MCF 10A (cell line): ENCODE measurements around the gene ING1. TPM values are rescaled to one million over a fixed set of nuclear protein-coding genes. Genes with fewer than 3 reads are reported as not detected.

Experiments used
- Bru-seq: library from RNA; stranded (reverse); fragments of 400-500 nt; gene quantifications from one replicate; lab custom pipeline; 2021; lab: Mats Ljungman, UMichigan
- BruChase-seq, 2 experiments: library from RNA; stranded (reverse); fragments of 400-500 nt; gene quantifications; one replicate each; lab custom pipeline; 2021; lab: Mats Ljungman, UMichigan
- BruUV-seq: library from RNA; stranded (reverse); fragments of 400-500 nt; replicated peaks from 2 replicates; lab custom pipeline; 2021; lab: Mats Ljungman, UMichigan
- CTCF ChIA-PET: fragments of 300-600 bp; sonication (Branson Sonifier 250); formaldehyde crosslinking; extraction: SDS; loops from one replicate; lab custom pipeline; 2021; ENCODE audit warnings: antibody characterized with exemption, inconsistent platforms; lab: Yijun Ruan, JAX
- POLR2A ChIA-PET: fragments of 300-600, 350-650 bp; sonication (Branson Sonifier 250); formaldehyde crosslinking; extraction: SDS; loops from one replicate; lab custom pipeline; 2020; ENCODE audit warnings: antibody characterized with exemption, inconsistent platforms; lab: Yijun Ruan, JAX
- DNase-seq: peaks from one replicate; pipeline ENCODE4 v3.0.0-alpha.2; 2018; ENCODE audit not compliant: unreplicated experiment
- H3K27ac Mint-ChIP-seq: one replicate; pipeline ENCODE4 v1.8.0; 2022; ENCODE audit warnings: mild to moderate bottlenecking, low read depth, mixed read lengths; ENCODE audit not compliant: unreplicated experiment
- H3K27me3 Mint-ChIP-seq: one replicate; pipeline ENCODE4 v1.8.0; 2022; ENCODE audit warnings: mixed read lengths; ENCODE audit not compliant: insufficient read depth, unreplicated experiment
- H3K36me3 Mint-ChIP-seq: one replicate; pipeline ENCODE4 v1.8.0; 2022; ENCODE audit warnings: mild to moderate bottlenecking, moderate library complexity, mixed read lengths; ENCODE audit not compliant: insufficient read depth, unreplicated experiment
- H3K4me1 Mint-ChIP-seq: one replicate; pipeline ENCODE4 v1.8.0; 2022; ENCODE audit warnings: mixed read lengths; ENCODE audit not compliant: insufficient read depth, unreplicated experiment
- H3K4me3 Mint-ChIP-seq: one replicate; pipeline ENCODE4 v1.8.0; 2022; ENCODE audit warnings: mild to moderate bottlenecking, moderate library complexity, mixed read lengths; ENCODE audit not compliant: unreplicated experiment
- H3K9me3 Mint-ChIP-seq: one replicate; pipeline ENCODE4 v1.8.0; 2022; ENCODE audit warnings: mixed read lengths; ENCODE audit not compliant: unreplicated experiment
- intact Hi-C: fragments of 100-400 bp; cut with micrococcal nuclease; formaldehyde crosslinking; loops from 2 replicates; pipeline ENCODE4 v1.14.1; 2022
- long read RNA-seq: library from polyadenylated mRNA; stranded (forward); transcript quantifications from one replicate; pipeline ENCODE4 v2.0.0, GENCODE V29; 2022
- total RNA-seq: library from RNA; stranded (reverse); gene quantifications from 2 replicates; pipeline ENCODE4 v1.2.3, GENCODE V29; 2022
- TF ChIP-seq, protein P1 (sequence below): fragments of 200-600 bp; IDR thresholded peaks from one replicate; pipeline ENCODE4 v1.8.0; 2022; ENCODE audit warnings: antibody characterized with exemption, mild to moderate bottlenecking; ENCODE audit not compliant: unreplicated experiment

ING1 gene
- total RNA-seq: 7.4 and 10.0 TPM in 2 replicates
- percentile 52 among the genes with signal in this experiment for Bru-seq, nascent RNA
- percentile 53 among the genes with signal in this experiment for BruChase-seq, experiment 1, labeled RNA remaining after a 6-hour chase
- BruChase-seq, experiment 2, labeled RNA remaining after a 2-hour chase: percentile 66 among the genes with signal in this experiment
- long read RNA-seq, full-length matches to known transcripts: 36 of 39 reads
- long read RNA-seq, partial matches to known transcripts: 0 of 39 reads
- long read RNA-seq, other reads (novel, unspliced or antisense): 3 of 39 reads

DNA sequence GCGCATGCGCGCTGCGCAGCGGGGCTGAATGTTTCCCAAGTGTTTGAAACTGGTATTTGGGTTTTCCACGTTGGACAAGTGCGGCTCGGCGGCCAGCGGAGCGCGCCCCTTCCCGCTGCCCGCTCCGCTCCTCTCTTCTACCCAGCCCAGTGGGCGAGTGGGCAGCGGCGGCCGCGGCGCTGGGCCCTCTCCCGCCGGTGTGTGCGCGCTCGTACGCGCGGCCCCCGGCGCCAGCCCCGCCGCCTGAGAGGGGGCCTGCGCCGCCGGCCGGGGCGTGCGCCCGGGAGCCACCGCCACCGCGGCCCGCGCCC, at the start of gene ING1:
Gene ING1 (plus strand): TSS at position 59 of the 311 bp plus-strand sequence. CDS start 450 bp downstream, outside the sequence.
- H3K9me3 Mint-ChIP-seq: no peaks in the 10 kb centered on the region
- TF ChIP-seq, protein P1, sequence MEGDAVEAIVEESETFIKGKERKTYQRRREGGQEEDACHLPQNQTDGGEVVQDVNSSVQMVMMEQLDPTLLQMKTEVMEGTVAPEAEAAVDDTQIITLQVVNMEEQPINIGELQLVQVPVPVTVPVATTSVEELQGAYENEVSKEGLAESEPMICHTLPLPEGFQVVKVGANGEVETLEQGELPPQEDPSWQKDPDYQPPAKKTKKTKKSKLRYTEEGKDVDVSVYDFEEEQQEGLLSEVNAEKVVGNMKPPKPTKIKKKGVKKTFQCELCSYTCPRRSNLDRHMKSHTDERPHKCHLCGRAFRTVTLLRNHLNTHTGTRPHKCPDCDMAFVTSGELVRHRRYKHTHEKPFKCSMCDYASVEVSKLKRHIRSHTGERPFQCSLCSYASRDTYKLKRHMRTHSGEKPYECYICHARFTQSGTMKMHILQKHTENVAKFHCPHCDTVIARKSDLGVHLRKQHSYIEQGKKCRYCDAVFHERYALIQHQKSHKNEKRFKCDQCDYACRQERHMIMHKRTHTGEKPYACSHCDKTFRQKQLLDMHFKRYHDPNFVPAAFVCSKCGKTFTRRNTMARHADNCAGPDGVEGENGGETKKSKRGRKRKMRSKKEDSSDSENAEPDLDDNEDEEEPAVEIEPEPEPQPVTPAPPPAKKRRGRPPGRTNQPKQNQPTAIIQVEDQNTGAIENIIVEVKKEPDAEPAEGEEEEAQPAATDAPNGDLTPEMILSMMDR: no peak
- CTCF ChIA-PET: interaction anchor here (0.8 kb wide), 1 partner anchor 8 kb away, joined by 3 read pairs; no protein-coding TSS in a partner anchor
- POLR2A ChIA-PET: interaction anchor here (0.7 to 5.4 kb wide), 5 partner anchors 9 to 200 kb away, joined by 4 to 125 read pairs (median 38); partner anchors contain the start of genes ANKRD10, CARS2 and NAXD
- H3K36me3 Mint-ChIP-seq: peaks cover 19% of the 10 kb centered on the region
- H3K4me1 Mint-ChIP-seq: no peaks in the 10 kb centered on the region
- H3K27me3 Mint-ChIP-seq: no peaks in the 10 kb centered on the region
- no peak for DNase-seq
- peak within 1 kb of the TSS; percentile 92 for H3K4me3 Mint-ChIP-seq
- intact Hi-C loops: loop anchor here (1.0 to 10.0 kb wide), 2 partner anchors 97 to 341 kb away; no protein-coding TSS in a partner anchor
- BruUV-seq: no TSS peak
- H3K27ac Mint-ChIP-seq: peak within 1 kb of the TSS; percentile 96

DNA sequence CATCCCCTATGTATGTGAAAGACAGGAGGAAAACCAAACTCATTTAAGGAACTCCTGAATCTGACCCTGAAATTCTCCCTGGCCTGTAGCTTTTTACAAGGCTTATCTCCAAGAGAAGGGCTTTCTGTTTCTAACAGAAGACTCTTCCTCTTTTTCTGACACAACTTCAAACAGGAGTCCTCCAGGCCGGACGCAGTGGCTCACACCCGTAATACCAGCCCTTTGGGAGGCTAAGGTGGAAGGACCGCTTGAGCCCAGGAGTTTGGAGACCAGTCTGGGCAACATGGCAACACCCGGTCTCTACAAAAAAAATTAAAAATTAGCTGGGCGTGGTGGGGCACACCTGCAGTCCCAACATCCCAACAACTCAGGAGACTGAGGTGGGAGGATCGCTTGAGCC, 49.5 kb upstream of the ING1 start:
- Mint-ChIP-seq H3K36me3 (peaks cover 99% of the 10 kb centered on the region), H3K27ac (no peak overlapping the region), H3K4me1 (no peaks in the 10 kb centered on the region), H3K9me3 (peaks cover 6% of the 10 kb centered on the region), H3K27me3 (no peaks in the 10 kb centered on the region), H3K4me3 (no peak overlapping the region)
- DNase-seq: no peak
- ChIA-PET POLR2A (interaction anchor here (1.5 kb wide), 1 partner anchor 11 kb away, joined by 3 read pairs; no protein-coding TSS in a partner anchor), CTCF (interaction anchor here (1.5 kb wide), 1 partner anchor 19 kb away, joined by 5 read pairs; no protein-coding TSS in a partner anchor)
- TF ChIP-seq, protein P1: no peak
- intact Hi-C loops: no loop called here
- BruUV-seq: no TSS peak

DNA sequence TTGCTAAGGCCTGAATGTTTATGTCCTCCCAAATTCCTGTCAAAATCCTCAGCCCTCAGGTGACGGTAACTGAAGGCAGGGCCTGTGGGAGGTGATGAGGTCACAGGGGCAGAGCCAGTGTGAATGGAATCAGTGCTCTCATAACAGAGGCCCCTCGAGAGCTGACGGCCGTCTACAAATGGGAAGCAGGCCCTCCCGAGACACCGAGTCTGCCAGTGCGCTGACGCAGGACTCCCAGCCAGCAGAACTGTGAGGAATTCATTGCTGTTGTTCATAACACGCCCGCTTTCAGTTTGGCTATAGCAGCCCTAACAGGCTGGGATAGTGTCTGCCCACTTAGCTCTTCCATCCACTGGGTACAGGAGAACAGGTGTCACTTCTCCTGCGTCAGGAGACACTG, 48.8 kb upstream of the ING1 start:
- Mint-ChIP-seq H3K27me3 (no peaks in the 10 kb centered on the region), H3K4me1 (no peaks in the 10 kb centered on the region), H3K9me3 (peaks cover 6% of the 10 kb centered on the region), H3K4me3 (no peak overlapping the region), H3K36me3 (peaks cover 99% of the 10 kb centered on the region), H3K27ac (no peak overlapping the region)
- no TSS peak for BruUV-seq
- ChIA-PET POLR2A (no interaction called here), CTCF (interaction anchor here (0.7 to 1.5 kb wide), 2 partner anchors 18 to 207 kb away, joined by 4 to 5 read pairs; no protein-coding TSS in a partner anchor)
- DNase-seq: no peak
- TF ChIP-seq, protein P1: no peak
- intact Hi-C loops: no loop called here

- H3K27ac Mint-ChIP-seq: no peak overlapping the region
- no TSS peak for BruUV-seq
Observed at GRCh38 chr13:110665491-110666254, 47.8 kb upstream of the ING1 start.

More at GRCh38 chr13:110665491-110666254, 47.8 kb upstream of the ING1 start:
- H3K36me3 Mint-ChIP-seq: peaks cover 97% of the 10 kb centered on the region
- ChIA-PET POLR2A (interaction anchor here (1.1 to 1.5 kb wide), 2 partner anchors 9 to 46 kb away, joined by 3 to 5 read pairs; no protein-coding TSS in a partner anchor), CTCF (no interaction called here)
- intact Hi-C loops: no loop called here
- no peak for DNase-seq
- TF ChIP-seq, protein P1: no peak
- H3K4me1 Mint-ChIP-seq: no peaks in the 10 kb centered on the region
- peaks cover 6% of the 10 kb centered on the region for H3K9me3 Mint-ChIP-seq
- no peak overlapping the region for H3K4me3 Mint-ChIP-seq
- no peaks in the 10 kb centered on the region for H3K27me3 Mint-ChIP-seq
